Muscle layer of duodenum (tissue), 2 donors: ENCODE measurements around the gene KCTD11.
"Not testable (repeated sequence)": the region's sequence is repeated elsewhere in the genome, so short reads cannot be mapped to it uniquely, and the experiment has no call there.

Experiments
- H3K27ac ChIP-seq: one replicate; pipeline ENCODE4 v1.7.0; 2013; ENCODE audit warnings: mild to moderate bottlenecking, low read length
- H3K27me3 ChIP-seq: one replicate; pipeline ENCODE4 v1.7.0; 2013; ENCODE audit warnings: low read depth, mild to moderate bottlenecking, control low read depth, low read length
- H3K36me3 ChIP-seq, 2 donors: one replicate each; pipeline ENCODE4 v1.7.0; 2013; ENCODE audit warnings: low read length in 2 of 2, control low read depth in 1 of 2, mild to moderate bottlenecking in 1 of 2; ENCODE audit not compliant: insufficient read depth in 2 of 2, control insufficient read depth in 1 of 2
- H3K4me1 ChIP-seq, 2 donors: one replicate each; pipeline ENCODE4 v1.7.0; 2013; ENCODE audit warnings: low read length in 2 of 2, mild to moderate bottlenecking in 2 of 2, control low read depth in 1 of 2, moderate library complexity in 1 of 2; ENCODE audit not compliant: insufficient read depth in 2 of 2, control insufficient read depth in 1 of 2
- H3K4me3 ChIP-seq, 2 donors: one replicate each; pipeline ENCODE4 v1.7.0; 2013; ENCODE audit warnings: low read length in 2 of 2, low read depth in 1 of 2, mild to moderate bottlenecking in 1 of 2
- H3K9me3 ChIP-seq, 2 donors: one replicate each; pipeline ENCODE4 v1.7.0; 2013; ENCODE audit warnings: low read length in 2 of 2, control low read depth in 1 of 2, mild to moderate bottlenecking in 1 of 2; ENCODE audit not compliant: control insufficient read depth in 1 of 2
- donor health status: healthy.

Gene KCTD11

DNA sequence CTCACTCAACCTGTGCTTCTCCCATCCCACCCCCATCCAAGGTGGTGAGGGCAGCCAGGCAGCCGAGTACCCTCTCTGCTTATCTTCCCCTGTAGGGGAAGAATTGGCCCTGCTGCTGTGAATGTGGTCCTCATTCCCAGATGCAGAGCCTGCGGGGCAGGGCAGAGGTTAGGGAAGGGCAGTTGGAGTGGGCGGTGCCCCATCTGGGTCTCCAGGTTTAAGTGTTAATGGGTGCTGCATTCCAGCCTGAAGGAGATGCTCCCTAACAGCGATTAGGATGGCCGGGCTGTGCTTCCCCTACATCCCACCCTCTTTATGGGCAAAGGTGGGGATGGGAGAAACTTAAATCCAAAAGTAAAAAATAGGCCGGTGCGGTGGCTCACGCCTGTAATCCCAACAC is 15.1 kb downstream of the KCTD11 start:
- no peaks in the 10 kb centered on the region for H3K36me3 ChIP-seq
- no peaks in the 10 kb centered on the region for H3K27me3 ChIP-seq
- no peaks in the 10 kb centered on the region for H3K4me1 ChIP-seq
- H3K9me3 ChIP-seq = no peaks in the 10 kb centered on the region
- no peak overlapping the region for H3K4me3 ChIP-seq
- no peak overlapping the region for H3K27ac ChIP-seq

DNA sequence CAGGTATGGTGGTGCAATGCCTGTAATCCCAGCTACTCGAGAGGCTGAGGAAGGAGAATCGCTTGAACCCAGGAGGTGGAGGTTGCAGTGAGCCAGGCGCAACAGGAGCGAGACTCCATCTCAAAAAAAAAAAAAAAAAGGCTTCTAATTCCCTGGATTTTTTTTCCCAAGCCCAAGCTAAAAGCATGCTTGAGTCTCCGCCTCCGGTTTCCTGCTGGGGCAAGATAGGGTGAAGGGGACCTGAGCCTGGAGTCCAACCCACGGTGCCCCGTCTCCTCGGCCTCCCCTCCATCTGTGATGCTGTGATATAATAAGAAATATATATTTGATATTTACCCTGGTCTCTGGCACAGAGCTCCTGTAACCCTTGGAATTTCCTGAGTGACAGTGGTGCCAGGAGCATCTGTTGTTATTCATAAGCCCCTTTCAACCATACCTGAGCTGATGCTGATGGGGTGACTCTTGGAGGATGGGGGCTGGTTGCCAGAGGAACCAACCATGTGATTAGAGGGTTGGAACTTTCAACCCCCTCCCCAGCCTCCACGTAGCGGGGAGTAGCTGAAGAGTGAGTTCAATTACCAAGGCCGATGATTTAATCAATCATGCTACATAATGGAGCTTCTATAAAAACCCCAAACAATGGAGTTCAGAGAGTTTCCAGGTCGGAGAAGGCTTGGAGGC is 16.1 kb downstream of the KCTD11 start:
- Histone ChIP-seq H3K4me3 (no peak overlapping the region), H3K9me3 (no peaks in the 10 kb centered on the region), H3K27ac (no peak overlapping the region), H3K27me3 (no peaks in the 10 kb centered on the region), H3K4me1 (no peaks in the 10 kb centered on the region), H3K36me3 (no peaks in the 10 kb centered on the region)

DNA sequence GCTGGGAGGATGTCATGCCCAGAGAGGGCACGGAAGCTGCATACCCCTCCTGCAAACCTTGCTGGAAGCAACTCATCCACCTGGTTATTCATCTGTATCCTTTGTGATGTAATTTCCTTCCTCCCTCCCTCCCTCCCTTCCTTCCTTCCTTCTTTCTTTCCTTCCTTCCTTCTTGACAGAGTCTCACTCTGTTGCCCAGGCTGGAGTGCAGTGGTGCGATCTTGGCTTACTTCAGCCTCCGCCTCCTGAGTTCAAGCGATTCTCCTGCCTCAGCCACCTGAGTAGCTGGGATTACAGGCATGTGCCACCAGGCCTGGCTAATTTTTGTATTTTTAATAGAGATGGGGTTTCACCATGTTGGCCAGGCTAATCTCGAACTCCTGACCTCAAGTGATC is 16.6 kb downstream of the KCTD11 start:
- H3K9me3 ChIP-seq, H3K27me3 ChIP-seq, H3K4me1 ChIP-seq, H3K27ac ChIP-seq, H3K36me3 ChIP-seq, H3K4me3 ChIP-seq: not testable (repeated sequence)

DNA sequence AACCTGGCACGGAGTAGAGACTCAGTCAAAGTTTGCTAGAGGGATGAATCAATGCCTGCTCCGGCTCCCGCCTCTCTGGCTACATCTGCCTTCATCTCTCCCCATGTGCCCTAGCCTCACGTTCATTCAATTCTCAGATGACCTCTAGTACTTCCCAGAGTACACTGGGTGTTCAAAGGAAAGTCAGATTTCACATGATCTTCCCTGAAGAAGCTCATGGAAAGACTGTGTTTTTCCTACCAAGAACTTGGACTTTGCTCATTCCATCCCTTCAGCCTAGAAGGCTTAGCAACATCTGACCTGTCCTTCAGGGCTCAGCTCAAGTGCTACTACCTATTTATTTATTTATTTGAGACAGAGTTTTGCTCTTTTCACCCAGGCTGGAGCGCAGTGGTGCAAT is 17.9 kb downstream of the KCTD11 start:
- Histone ChIP-seq H3K9me3 (no peaks in the 10 kb centered on the region), H3K27me3 (no peaks in the 10 kb centered on the region), H3K36me3 (no peaks in the 10 kb centered on the region), H3K4me1 (no peaks in the 10 kb centered on the region), H3K27ac (no peak overlapping the region), H3K4me3 (no peak overlapping the region)

DNA sequence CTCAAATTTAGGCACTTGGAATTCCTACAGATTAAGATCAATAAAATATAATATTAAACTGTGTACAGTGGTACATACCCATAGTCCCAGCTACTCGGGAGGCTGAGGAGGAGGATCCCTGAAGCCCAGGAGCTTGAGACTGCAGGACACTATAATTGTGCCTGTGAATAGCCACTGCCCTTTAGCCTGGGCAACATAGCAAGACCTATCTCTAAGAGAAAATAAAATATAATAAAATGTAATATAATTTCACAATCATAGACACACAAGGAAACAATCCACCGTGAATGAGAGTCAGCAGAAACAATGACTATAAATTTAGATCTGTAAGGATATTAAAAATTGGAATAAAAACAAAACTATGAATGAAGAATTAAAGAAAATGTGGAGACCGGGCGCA is 18.9 kb downstream of the KCTD11 start:
- no peaks in the 10 kb centered on the region for H3K4me1 ChIP-seq
- H3K9me3 ChIP-seq = no peaks in the 10 kb centered on the region
- H3K36me3 ChIP-seq = no peaks in the 10 kb centered on the region
- no peak overlapping the region for H3K27ac ChIP-seq
- no peaks in the 10 kb centered on the region for H3K27me3 ChIP-seq
- no peak overlapping the region for H3K4me3 ChIP-seq

DNA sequence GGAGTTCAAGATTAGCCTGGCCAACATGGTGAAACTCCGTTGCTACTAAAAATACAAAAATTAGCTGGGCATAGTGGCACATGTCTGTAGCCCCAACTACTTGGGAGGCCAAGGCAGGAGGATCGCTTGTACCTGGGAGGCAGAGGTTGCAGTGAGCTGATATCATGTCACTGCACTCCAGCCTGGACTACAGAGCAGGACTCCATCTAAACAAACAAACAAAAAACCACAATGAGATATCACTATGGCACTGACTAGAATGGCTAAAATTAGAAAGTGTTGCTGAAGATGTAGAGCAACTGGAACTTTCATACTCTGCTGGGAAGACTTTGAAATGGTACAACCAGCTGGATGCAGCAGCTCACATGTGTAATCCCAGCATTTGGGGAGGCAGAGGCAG is 22.4 kb downstream of the KCTD11 start:
- no peaks in the 10 kb centered on the region for H3K4me1 ChIP-seq

DNA sequence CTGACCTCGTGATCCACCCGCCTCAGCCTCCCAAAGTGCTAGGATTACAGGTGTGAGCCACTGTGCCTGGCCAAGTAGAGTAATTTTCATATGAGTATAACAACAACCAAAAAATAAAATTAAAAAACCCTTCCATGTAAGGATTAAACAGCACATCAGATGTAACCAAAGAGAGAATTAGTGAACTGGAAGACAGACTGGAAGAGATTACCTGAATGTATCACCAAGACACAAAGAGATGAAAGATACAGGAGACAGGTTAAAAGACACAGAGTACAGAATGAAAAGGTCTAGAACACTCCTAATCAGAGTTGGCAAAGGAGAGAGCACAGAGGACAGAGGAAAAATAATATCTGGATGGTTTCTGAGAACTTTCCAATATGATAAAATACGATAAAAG is 27.2 kb downstream of the KCTD11 start:
- H3K4me1 ChIP-seq = peaks cover 8 to 26% of the 10 kb centered on the region in 2 donors
- no peaks in the 10 kb centered on the region for H3K36me3 ChIP-seq
- H3K27ac ChIP-seq = no peak overlapping the region
- no peak overlapping the region for H3K4me3 ChIP-seq
- H3K9me3 ChIP-seq = no peaks in the 10 kb centered on the region
- no peaks in the 10 kb centered on the region for H3K27me3 ChIP-seq

More for the DNA sequence above, 22.4 kb downstream of the KCTD11 start:
- H3K9me3 ChIP-seq = no peaks in the 10 kb centered on the region
- no peak overlapping the region for H3K27ac ChIP-seq
- no peaks in the 10 kb centered on the region for H3K36me3 ChIP-seq
- no peak overlapping the region for H3K4me3 ChIP-seq
- H3K27me3 ChIP-seq = no peaks in the 10 kb centered on the region

DNA sequence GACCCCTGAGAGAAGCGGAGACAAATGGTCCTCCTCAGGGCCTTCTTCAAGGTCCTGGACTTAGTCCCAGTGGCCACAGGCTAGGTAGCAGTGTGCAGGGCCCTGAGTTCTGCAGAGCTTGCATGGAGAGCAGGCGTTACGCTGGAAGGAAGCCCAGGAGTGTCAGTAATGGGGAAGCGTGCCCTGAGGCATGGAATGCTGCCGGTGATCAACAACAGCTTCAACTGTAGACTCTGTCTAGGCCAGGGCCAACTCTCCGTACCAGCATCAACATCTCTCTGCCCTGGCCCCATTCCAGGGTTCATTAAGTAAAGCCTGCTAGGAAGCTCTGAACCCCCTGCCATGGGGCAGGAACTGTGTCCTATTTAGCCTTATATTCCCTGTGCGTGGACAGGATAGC is 28.4 kb downstream of the KCTD11 start:
- no peaks in the 10 kb centered on the region for H3K9me3 ChIP-seq
- no peaks in the 10 kb centered on the region for H3K36me3 ChIP-seq
- H3K4me1 ChIP-seq = peaks cover 8 to 30% of the 10 kb centered on the region in 2 donors
- no peak overlapping the region for H3K27ac ChIP-seq
- no peaks in the 10 kb centered on the region for H3K27me3 ChIP-seq
- peak overlapping the region; percentile 47 to 52 for H3K4me3 ChIP-seq

DNA sequence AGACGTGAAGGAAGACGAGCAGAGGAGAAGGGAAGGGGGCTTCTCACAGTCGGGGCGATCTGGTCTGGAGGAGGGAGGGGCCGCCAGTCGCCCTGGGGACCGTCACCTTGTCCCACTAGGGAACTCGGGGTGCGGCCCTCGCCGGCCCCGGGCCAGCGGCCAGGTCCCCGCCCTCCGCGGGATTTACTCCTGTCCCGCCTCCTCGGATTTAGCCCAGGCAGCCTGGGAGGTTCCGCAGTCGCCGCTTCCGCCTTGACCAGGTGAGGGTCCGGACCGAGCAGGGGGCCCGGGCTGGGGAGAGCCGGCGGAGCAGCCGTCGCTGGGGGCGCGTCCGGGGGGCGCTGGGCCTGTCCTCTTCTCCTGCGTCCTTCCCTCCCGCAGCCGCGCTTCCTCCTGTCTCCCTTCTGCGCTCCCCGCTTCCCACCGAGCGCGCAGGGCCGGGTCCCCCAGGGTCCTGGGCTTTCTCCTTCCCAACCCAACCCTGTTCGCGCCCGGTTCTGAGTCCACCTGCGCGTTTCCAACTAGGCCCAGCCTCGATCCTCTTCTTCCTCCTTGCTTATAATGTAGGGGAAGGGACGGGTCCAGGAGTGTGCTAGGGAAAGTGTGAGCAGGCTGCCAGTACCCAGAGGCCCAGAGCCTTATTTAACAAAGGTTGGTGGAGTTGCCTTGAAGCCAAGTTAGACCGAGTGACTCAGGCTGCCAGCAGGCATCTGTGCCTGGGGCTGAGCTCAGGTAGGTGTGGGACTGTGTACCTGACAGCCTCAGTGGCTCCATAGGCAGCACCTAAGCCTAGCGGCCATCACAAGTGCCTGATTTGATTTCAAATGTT is 29.1 kb downstream of the KCTD11 start, which contains the start of gene TNK1:
Gene TNK1 (plus strand): TSS at position 235 of the 829 bp plus-strand sequence. CDS start 1,838 bp downstream, outside the sequence.
- H3K27ac ChIP-seq = peak within 1 kb of the TSS; percentile 16
- H3K4me1 ChIP-seq = peaks cover 8 to 30% of the 10 kb centered on the region in 2 donors
- H3K36me3 ChIP-seq = no peaks in the 10 kb centered on the region
- H3K4me3 ChIP-seq = peak within 1 kb of the TSS; percentile 47 to 52
- H3K27me3 ChIP-seq = no peaks in the 10 kb centered on the region
- no peaks in the 10 kb centered on the region for H3K9me3 ChIP-seq

DNA sequence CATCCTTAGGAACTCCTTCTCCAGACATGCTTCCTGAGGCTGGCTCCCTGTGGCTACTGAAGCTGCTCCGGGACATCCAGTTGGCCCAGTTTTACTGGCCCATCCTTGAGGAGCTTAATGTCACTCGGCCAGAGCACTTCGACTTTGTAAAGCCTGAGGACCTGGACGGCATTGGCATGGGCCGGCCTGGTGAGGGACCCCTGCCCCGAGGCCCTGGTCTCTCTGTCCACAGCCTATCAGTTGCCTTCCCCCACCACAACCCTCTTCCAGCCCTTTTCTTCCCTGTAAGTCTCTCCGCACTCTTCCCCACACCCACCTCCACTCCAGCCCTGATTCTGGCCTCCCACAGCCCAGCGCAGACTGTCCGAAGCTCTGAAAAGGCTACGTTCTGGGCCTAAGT is 30.9 kb downstream of the KCTD11 start:
- no peak overlapping the region for H3K27ac ChIP-seq
- H3K27me3 ChIP-seq = no peaks in the 10 kb centered on the region
- no peak overlapping the region for H3K4me3 ChIP-seq
- H3K4me1 ChIP-seq = peaks cover 8 to 30% of the 10 kb centered on the region in 2 donors
- H3K36me3 ChIP-seq = no peaks in the 10 kb centered on the region
- H3K9me3 ChIP-seq = no peaks in the 10 kb centered on the region

DNA sequence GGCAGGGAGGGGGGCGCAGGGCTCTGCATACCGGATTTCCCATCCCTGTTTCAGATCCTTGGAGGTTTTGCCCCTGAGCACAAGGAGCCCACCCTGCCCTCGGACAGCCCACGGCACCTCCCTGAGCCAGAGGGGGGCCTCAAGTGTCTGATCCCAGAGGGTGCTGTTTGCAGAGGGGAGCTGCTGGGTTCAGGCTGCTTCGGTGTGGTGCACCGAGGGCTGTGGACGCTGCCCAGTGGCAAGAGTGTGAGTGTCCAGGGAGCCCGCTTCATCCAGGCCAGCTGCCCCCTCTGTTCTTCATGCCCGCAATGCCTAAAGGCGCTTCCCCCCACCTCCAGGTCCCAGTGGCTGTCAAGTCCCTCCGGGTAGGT is 31.4 kb downstream of the KCTD11 start:
- Histone ChIP-seq H3K4me1 (peaks cover 8 to 30% of the 10 kb centered on the region in 2 donors), H3K27ac (no peak overlapping the region), H3K4me3 (peak overlapping the region in 1 of 2 donors; percentile 66), H3K27me3 (no peaks in the 10 kb centered on the region), H3K9me3 (no peaks in the 10 kb centered on the region), H3K36me3 (no peaks in the 10 kb centered on the region)
